HG03066 (cell line): Measurements from ENCODE around the gene ZNF281.
A peak's percentile ranks its signal among the peaks of the same experiment; 100 is the strongest.
"Not testable (repeated sequence)": the region's sequence is repeated elsewhere in the genome, so short reads cannot be mapped to it uniquely, and the experiment has no call there.

Source experiments
- ATAC-seq: cut with Tn5 transposase; IDR thresholded peaks from one replicate; pipeline ENCODE4 v1.9.1; 2021; ENCODE audit warnings: low read depth; ENCODE audit not compliant: unreplicated experiment

Gene ZNF281

GRCh38 chr1:200409761-200410565 is at the start of gene ZNF281:
TSS of gene ZNF281 (minus strand) at chr1:200410036. CDS start at chr1:200409705, 331 bp downstream.
- peak; percentile 91 for ATAC-seq

DNA sequence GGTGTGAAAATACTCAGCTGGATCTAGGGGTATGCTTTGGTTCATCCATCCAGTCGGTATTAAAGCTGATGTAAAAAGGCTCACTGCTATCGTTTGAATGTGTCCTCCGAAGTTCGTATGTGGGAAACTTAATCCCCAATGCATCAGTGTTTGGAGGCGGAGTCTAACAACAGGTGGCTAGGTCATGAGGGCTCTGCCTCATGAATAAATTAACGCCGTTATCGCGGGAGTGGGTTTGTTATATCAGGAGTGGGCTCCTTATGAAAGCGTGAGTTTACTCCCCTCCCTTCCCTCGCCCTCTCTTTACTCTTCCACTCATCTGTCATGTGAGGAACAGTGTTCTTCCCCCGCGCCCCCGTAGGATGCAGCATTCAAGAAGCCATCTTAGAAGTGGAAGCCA is 48.9 kb upstream of the ZNF281 start:
- no peak for ATAC-seq

DNA sequence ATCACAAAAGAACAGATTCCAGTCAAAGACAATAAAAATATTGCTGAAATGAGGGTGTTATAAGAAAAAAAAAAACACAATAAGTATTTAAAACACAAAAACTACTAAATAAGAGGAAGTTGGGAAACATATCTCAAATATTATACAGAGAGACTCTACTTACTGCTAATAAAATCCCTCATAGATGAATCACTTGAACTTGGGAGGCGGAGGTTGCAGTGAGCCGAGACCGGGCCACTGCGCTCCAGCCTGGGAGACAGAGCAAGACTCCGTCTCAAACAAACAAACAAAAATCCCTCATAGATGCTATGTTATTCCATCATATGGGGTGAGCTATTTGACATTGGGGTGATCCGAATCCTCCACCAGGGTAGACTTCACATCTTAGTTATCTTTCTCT is 48.0 kb upstream of the ZNF281 start:
- no peak for ATAC-seq

- no peak for ATAC-seq
These were observed 44.6 kb upstream of the ZNF281 start for GRCh38 chr1:200454425-200454824.

DNA sequence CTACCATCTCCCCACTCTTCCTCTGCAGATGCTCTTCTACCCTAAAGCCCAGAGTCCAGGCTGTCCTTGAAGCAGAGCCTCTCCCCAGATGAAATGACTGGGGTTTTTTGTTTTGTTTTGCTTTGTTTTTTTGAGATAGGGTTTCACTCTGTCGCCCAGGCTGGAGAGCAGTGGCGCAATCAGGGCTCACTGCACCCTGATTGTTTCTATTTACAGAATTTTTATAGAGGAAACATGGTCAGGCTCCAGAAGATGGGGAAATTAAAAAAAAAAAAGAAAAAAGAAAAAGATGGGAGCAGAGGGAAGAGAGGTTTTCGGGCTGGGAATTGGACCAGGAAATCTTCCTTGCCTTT is 43.7 kb upstream of the ZNF281 start:
- ATAC-seq = no peak

GRCh38 chr1:200452850-200453552 is 43.2 kb upstream of the ZNF281 start:
- ATAC-seq = no peak

DNA sequence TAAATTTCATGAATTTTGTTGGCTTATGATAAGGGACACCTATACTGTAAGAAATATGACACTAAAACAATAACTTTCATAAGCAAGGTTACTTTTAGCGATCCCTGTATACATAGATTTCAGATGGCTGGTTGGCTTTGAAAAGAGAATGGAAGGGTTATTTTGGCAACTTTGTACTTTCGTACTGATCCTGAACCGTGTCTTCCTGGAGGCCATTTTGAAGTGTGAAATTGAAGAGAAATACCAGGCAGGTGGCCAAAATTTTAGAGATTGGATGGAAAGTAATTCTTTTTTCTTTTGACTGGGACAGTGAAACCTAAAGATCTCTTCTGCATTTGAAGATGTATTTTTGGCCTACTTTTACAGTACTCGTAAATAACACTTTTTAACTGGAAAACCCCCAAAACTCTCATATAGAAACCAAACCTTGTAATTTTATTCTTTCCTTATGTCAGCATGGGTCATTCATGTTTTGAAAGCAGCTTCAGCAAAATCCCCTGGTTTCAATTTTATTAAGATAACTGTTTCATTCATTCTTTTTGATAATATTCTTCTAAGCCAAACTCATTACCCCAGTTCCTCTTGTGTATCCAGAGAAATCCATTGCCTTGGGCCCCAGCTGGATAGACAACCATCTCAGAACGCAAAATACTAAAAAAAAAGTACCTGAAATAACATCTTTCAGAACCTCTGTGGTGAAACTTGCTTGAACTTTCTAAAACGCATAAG is 38.4 kb upstream of the ZNF281 start:
- peak; percentile 88 for ATAC-seq

DNA sequence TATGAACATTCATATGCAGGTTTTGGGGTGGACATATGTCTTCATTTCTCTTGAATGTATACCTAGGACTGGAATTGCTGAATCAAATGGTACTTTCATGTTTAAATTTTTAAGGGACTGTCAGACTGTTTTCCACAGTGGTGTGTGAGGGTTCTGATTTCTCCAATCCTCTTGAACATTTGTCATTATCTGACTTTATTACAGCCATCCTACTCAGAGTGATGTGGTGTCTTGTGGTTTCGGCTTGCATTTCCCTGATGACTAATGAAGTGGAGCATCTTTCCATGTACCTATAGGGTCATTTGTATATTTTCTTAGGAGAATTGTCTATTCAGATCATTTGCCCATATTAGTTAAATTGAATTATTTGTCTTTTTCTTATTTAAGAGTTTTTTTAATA is 35.4 kb upstream of the ZNF281 start:
- no peak for ATAC-seq

GRCh38 chr1:200444478-200444877 is 34.6 kb upstream of the ZNF281 start:
- no peak for ATAC-seq

GRCh38 chr1:200443860-200444259 is 34.0 kb upstream of the ZNF281 start:
- no peak for ATAC-seq

DNA sequence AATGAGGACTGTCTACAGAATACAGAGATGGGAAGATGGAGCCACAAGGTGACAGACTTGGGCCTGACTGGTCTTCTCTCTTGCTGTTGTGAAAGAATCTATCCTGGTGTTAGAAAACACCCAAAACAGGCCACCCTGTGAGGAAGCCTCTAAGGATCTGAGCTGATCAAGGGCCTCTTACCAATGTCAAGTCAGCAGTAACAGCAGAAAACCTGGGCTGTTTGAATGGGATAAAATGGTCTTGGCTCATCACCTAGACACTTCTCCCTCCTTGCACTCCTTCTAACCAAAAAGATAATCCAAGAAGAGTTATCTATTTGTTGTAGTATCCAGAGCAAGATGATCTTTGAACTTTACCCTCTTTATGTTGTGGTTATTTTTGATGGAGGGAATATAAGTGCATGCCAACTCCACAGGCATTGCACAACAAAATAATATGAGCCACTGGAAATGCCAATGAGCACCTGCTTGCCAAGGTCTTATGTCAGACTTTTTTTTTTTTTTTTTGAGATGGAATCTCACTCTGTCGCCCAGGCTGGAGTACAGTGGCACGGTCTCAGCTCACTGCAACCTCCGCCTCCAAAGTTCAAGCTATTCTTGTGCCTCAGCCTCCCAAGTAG is 32.8 kb upstream of the ZNF281 start:
- ATAC-seq = no peak

GRCh38 chr1:200442023-200442422 is 32.2 kb upstream of the ZNF281 start:
- no peak for ATAC-seq

DNA sequence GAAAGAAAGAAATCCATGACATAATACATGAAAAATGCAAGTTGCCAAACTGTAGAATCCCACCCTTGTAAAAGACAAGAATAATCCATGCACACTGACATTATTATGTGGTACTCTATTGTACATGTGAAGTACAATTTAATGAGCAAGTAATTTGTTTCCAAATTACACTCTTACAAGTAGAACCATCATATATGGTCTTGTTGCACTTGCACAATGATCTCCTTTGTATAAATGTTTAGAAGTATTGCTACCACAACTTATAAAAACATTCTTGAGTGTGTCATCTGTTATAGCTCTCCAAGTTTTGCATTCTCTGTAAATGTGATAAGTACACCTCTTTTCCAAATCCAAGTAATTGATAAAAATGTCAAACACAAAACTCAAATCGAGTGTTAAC is 29.1 kb upstream of the ZNF281 start:
- no peak for ATAC-seq

- not testable (repeated sequence) for ATAC-seq
These were observed 28.6 kb upstream of the ZNF281 start for GRCh38 chr1:200438413-200438812.

DNA sequence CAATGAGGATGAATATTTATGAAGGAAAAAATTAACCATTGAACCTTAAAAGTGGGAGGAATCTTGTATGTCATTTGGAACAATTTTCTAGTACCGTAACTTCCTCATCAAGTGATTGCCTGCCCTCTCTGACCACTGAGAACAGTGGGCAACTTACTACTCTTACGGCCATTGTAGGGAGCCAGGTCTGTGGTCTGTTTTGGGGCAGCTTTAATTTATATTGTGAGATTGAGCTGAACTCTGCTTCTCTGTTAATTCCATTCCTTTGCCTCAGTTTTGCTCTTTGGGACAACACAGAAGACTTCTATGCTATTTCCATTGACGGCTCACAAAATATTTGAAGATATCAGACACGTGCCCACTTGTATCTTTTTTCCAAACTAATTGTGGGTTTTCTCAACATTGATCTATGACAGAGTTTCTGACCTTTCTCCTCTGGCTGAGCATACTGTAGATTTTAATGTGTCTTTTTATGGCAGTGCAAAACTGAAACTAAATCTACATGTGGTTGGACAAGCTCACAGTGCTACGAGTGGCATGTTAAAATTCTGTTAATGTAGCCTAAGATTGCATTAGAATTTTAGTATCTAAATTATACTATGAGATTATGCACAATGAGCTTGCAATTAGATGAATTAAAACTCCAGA is 27.8 kb upstream of the ZNF281 start:
- peak; percentile 81 for ATAC-seq

- no peak for ATAC-seq
These were observed 27.3 kb upstream of the ZNF281 start for GRCh38 chr1:200437088-200437487.

DNA sequence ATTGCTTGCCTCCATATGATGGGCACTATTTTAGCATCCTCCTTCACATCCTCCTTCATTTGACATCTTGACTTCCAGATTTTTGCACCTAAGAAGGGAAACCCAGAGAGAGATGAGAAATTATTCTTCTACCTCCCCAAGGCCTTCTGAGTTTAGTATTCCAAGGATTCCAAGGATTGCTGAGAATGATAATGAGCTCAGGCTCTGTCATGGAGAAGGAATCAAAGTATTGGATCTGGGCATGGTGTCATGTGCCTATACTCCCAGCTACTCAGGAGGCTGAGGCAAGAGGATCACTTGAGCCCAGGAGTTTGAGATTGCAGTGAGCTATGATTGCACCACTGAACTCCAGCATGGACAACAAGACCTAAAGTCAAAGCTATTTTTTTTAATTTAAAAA is 26.6 kb upstream of the ZNF281 start:
- no peak for ATAC-seq

GRCh38 chr1:200435200-200435780 is 25.5 kb upstream of the ZNF281 start:
- no peak for ATAC-seq

GRCh38 chr1:200433586-200433985 is 23.8 kb upstream of the ZNF281 start:
- ATAC-seq = no peak

- ATAC-seq = no peak
These were observed 22.8 kb upstream of the ZNF281 start for GRCh38 chr1:200432586-200432985.
